Lung (tissue), 12 donors: ENCODE measurements around the gene ADAD2. TPM values are rescaled to one million over a fixed set of nuclear protein-coding genes. Genes with fewer than 3 reads are reported as not detected.
A peak's percentile ranks its signal among the peaks of the same experiment; 100 is the strongest.

Experiments used
- ATAC-seq: fragments of 200-7000 bp; cut with Tn5 transposase; one replicate; pipeline ENCODE4 v1.9.1; 2020; ENCODE audit warnings: moderate number of reproducible peaks; ENCODE audit not compliant: insufficient read depth, low FRiP score
- DNase-seq, 3 donors: peaks; one replicate each; pipeline ENCODE4 v3.0.0-alpha.2; 2013 to 2017
- H3K27ac ChIP-seq, 2 donors: one replicate each; pipeline ENCODE4 v1.5.1; 2013; ENCODE audit warnings: mild to moderate bottlenecking in 2 of 2, moderate library complexity in 2 of 2, control low read depth in 1 of 2, inconsistent platforms in 1 of 2, low read depth in 1 of 2, low read length in 1 of 2
- H3K27me3 ChIP-seq, 3 donors: one replicate each; pipeline ENCODE4 v1.5.1; 2013; ENCODE audit warnings: low read length in 2 of 3; ENCODE audit not compliant: control insufficient read depth in 3 of 3, insufficient read depth in 3 of 3
- H3K36me3 ChIP-seq, 4 donors: one replicate each; pipeline ENCODE4 v1.5.1; 2013; ENCODE audit warnings: low read length in 4 of 4, mild to moderate bottlenecking in 1 of 4, moderate library complexity in 1 of 4; ENCODE audit not compliant: control insufficient read depth in 4 of 4, insufficient read depth in 4 of 4
- H3K4me1 ChIP-seq, 5 donors: one replicate each; pipeline ENCODE4 v1.5.1; 2013; ENCODE audit warnings: low read length in 5 of 5, mild to moderate bottlenecking in 2 of 5, moderate library complexity in 1 of 5; ENCODE audit not compliant: control insufficient read depth in 5 of 5, insufficient read depth in 5 of 5
- H3K4me3 ChIP-seq: one replicate; pipeline ENCODE4 v1.5.1; 2013; ENCODE audit warnings: mild to moderate bottlenecking, control low read depth, moderate library complexity
- H3K9ac ChIP-seq, 2 donors: one replicate each; pipeline ENCODE4 v1.5.1; 2013; ENCODE audit warnings: low read length in 2 of 2, control low read depth in 1 of 2; ENCODE audit not compliant: insufficient read depth in 1 of 2
- H3K9me3 ChIP-seq, 4 donors: one replicate each; pipeline ENCODE4 v1.5.1; 2013; ENCODE audit warnings: low read length in 3 of 4, mild to moderate bottlenecking in 1 of 4, moderate library complexity in 1 of 4; ENCODE audit not compliant: control insufficient read depth in 4 of 4, insufficient read depth in 3 of 4
- WGBS, 2 donors: extraction: QIAGEN DNeasy Blood & Tissue Kit; methylation state at CpG; one replicate each; pipeline ENCODE4 v1.1.7; 2013; 5-methylcytosine and 5-hydroxymethylcytosine counted together
- polyA plus RNA-seq, 2 donors: library from polyadenylated mRNA; stranded (reverse); fragments of 200-250 nt; gene quantifications; one replicate each; pipeline ENCODE4 v1.2.1, GENCODE V29; 2013
- total RNA-seq, 2 donors: library from RNA; depleted of rRNA in 1 of 2; stranded (reverse); fragments of >200 nt in 1 of 2; gene quantifications; one replicate each; pipeline ENCODE4 v1.2.1, GENCODE V29; 2014 to 2021
- TF ChIP-seq, protein P1 (sequence below): IDR thresholded peaks from 2 replicates; pipeline ENCODE4 v1.5.1; 2012; ENCODE audit warnings: mild to moderate bottlenecking; ENCODE audit errors: control extremely low read depth, extremely low read depth
- donor health status: control.
- donor health status: control.
- donor health status: Bipolar disorder and iron deficiency.
- donor health status: healthy.
- donor health status: DM: yes; HTN: yes; CAD: no.

Gene ADAD2
- total and polyA plus RNA-seq, 4 donors: 0.06 to 0.83 (median 0.42) TPM

DNA sequence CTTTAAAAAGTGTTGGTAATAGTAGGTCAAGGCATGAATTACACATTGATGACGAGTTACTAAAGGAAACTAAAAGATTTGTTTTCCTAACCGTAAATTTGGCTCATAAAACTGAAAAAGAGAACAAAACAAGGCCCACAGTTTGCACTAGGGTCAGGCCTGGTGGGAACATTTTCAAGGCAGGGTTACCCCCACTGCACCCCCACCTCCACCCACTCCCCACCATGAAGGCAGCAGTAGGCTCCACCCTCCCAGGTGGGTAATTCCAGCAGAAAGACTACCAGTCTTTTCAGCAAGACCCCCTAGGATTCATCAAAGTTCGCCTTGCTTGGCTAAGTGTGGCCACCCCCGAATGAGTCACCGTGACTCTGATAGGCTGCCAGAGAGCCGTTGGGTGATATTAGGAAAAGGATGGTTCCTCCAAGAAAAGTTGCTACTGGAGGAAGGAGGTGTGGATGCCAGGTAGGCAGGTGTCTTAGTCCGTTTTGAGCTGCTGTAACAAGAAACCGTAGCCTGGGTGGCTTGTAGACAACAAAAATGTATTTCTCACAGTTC, 37.2 kb upstream of the ADAD2 start:
- Histone ChIP-seq H3K27ac (no peak overlapping the region), H3K27me3 (peaks cover 0 to under 1% (median 0%) of the 10 kb centered on the region in 3 donors), H3K4me1 (peaks cover 0 to 2% (median 0%) of the 10 kb centered on the region in 5 donors), H3K9me3 (peaks cover 0 to 6% (median 0%) of the 10 kb centered on the region in 4 donors), H3K36me3 (no peaks in the 10 kb centered on the region), H3K9ac (no peak overlapping the region), H3K4me3 (no peak overlapping the region)
- DNase-seq: no peak
- TF ChIP-seq, protein P1, sequence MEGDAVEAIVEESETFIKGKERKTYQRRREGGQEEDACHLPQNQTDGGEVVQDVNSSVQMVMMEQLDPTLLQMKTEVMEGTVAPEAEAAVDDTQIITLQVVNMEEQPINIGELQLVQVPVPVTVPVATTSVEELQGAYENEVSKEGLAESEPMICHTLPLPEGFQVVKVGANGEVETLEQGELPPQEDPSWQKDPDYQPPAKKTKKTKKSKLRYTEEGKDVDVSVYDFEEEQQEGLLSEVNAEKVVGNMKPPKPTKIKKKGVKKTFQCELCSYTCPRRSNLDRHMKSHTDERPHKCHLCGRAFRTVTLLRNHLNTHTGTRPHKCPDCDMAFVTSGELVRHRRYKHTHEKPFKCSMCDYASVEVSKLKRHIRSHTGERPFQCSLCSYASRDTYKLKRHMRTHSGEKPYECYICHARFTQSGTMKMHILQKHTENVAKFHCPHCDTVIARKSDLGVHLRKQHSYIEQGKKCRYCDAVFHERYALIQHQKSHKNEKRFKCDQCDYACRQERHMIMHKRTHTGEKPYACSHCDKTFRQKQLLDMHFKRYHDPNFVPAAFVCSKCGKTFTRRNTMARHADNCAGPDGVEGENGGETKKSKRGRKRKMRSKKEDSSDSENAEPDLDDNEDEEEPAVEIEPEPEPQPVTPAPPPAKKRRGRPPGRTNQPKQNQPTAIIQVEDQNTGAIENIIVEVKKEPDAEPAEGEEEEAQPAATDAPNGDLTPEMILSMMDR: no peak
- no peak for ATAC-seq
- 80 to 86% methylated on average over 8 of the region's 8 CpGs for WGBS, 2 donors

DNA sequence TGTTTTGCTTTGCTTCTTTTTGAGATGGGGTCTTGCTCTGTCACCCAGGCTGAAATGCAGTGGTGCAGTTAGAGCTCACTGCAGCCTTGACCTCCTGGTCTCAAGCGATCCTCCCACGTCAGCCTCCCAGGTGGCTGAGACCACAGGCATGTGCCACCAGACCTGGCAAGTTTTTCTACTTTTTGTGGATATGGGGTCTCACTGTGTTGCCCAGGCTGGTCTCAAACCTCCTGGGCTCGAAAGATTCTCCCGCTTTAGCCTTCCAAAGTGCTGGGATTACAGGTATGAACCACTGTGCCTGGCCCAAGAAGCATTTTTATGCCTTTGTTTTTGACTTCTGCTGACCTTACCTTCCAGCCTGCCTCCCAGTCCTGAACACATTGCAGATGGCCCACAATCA, 35.7 kb upstream of the ADAD2 start:
- H3K27ac ChIP-seq: no peak overlapping the region

DNA sequence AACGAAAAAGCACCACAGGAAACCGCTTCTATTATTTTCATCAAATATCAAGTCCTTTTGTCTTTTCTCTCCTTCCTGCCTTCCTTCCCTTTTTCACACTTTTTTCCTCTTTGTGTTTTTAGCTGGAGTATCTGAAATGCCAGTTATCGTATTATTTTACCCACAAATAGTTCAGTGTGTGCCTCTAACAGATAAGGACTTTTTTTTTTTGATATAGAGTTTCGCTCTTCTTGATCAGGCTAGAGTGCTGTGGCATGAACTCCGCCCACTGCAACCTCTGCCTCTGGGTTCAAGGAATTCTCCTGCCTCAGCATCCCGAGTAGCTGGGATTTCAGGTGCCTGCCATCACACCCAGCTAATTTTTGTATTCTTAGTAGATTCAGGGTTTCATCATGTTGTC, 35.2 kb upstream of the ADAD2 start:
- 86 to 88% methylated on average over 6 of the region's 6 CpGs for WGBS, 2 donors
- H3K9me3 ChIP-seq: peaks cover 0 to 6% (median 0%) of the 10 kb centered on the region in 4 donors
- no peaks in the 10 kb centered on the region for H3K36me3 ChIP-seq
- H3K4me1 ChIP-seq: peaks cover 0 to 2% (median 0%) of the 10 kb centered on the region in 5 donors
- TF ChIP-seq, protein P1: no peak
- DNase-seq (no peak), ATAC-seq (no peak)
- peaks cover 0 to 10% (median 3%) of the 10 kb centered on the region in 3 donors for H3K27me3 ChIP-seq
- no peak overlapping the region for H3K4me3 ChIP-seq
- H3K9ac ChIP-seq: no peak overlapping the region
- no peak overlapping the region for H3K27ac ChIP-seq

More for the DNA sequence above, 35.7 kb upstream of the ADAD2 start:
- Histone ChIP-seq H3K27me3 (peaks cover 0 to 10% (median 3%) of the 10 kb centered on the region in 3 donors), H3K9ac (no peak overlapping the region), H3K36me3 (no peaks in the 10 kb centered on the region), H3K4me1 (peaks cover 0 to 2% (median 0%) of the 10 kb centered on the region in 5 donors), H3K4me3 (peak overlapping the region; percentile 3), H3K9me3 (peaks cover 0 to 6% (median 0%) of the 10 kb centered on the region in 4 donors)
- DNase-seq (no peak), ATAC-seq (no peak)
- 92 to 99% methylated on average over 4 of the region's 4 CpGs for WGBS, 2 donors
- TF ChIP-seq, protein P1: no peak

DNA sequence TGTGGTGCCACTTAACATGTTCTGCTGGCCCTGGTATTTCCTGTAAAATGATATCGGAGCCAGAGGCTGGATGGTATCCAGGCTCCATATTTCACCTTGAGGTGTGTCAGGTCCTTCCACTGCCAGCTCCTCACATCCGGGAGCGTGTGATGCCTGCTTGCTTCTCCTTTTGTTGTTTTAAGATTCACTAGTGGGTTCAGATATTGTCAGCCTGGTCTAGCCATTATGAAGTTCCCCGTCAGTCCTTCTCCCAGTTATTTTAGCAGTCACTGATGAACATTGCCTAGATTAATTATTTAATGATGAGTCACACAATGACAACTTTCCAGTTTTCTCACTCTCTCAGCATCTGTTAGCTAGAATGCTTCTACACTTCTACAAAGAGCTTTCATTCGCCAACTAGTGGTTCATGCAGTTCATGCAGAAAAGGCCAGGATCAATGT, 34.6 kb upstream of the ADAD2 start:
- H3K9me3 ChIP-seq: peaks cover 0 to 6% (median 0%) of the 10 kb centered on the region in 4 donors
- no peak overlapping the region for H3K4me3 ChIP-seq
- H3K9ac ChIP-seq: no peak overlapping the region
- H3K27me3 ChIP-seq: peaks cover 0 to 10% (median 3%) of the 10 kb centered on the region in 3 donors
- 58 to 62% methylated on average over 5 of the region's 5 CpGs for WGBS, 2 donors
- TF ChIP-seq, protein P1: no peak
- H3K4me1 ChIP-seq: peaks cover 0 to 2% (median 0%) of the 10 kb centered on the region in 5 donors
- H3K27ac ChIP-seq: no peak overlapping the region
- DNase-seq (no peak), ATAC-seq (no peak)
- no peaks in the 10 kb centered on the region for H3K36me3 ChIP-seq
